CD4-positive, alpha-beta T cell treated with Interleukin-17A for 4 hours (primary cell): Measurements from ENCODE around the gene TBC1D5.
A peak's percentile ranks its signal among the peaks of the same experiment; 100 is the strongest.
"Not testable (repeated sequence)": the region's sequence is repeated elsewhere in the genome, so short reads cannot be mapped to it uniquely, and the experiment has no call there.

ENCODE experiments used
- DNase-seq: peaks from one replicate; pipeline ENCODE4 v3.0.0-alpha.2; 2020; ENCODE audit warnings: mixed read lengths

TBC1D5 gene

DNA sequence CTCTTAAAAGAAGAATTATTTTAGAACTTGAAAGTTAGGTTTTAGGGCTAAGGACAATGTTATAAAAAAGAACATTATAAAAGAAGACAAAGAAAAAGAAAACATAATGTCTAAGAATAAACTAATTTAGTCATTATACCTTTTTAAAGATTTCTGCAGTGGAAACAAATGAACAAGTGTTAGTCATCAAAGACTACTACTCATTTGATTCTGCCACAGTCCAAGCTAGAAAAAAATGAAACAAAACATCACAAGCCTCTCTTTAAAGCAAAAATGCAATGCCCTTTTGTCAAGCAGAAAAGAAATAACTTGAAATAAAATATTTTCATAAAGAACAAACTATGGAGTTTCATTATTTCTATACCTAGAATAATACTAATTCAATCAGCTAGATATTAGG is 102.0 kb downstream of the TBC1D5 start:
- DNase-seq = no peak

- DNase-seq = no peak
These were observed 102.7 kb downstream of the TBC1D5 start for GRCh38 chr3:17639765-17640164.

DNA sequence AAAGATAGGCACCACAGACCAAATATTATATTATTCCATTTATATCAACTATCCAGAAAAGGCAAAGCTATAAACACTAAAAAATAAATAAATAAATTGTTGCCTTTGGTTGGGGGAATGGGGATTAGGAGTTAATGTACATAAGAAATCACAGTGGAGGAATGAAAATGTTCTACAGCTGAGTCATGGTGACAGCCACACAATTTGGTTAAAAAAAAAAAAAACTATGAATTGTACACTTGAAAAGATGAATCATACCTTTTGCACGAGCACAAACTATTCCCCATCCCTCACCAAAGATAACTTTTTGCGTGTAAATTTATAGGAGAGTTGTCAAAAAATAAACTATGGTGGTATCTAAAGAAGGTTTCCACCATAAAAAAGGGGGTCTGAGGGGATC is 103.2 kb downstream of the TBC1D5 start:
- no peak for DNase-seq

- DNase-seq = no peak
These were observed 104.1 kb downstream of the TBC1D5 start for GRCh38 chr3:17638356-17638755.

- DNase-seq = not testable (repeated sequence)
These were observed 106.8 kb downstream of the TBC1D5 start for GRCh38 chr3:17635675-17636074.

DNA sequence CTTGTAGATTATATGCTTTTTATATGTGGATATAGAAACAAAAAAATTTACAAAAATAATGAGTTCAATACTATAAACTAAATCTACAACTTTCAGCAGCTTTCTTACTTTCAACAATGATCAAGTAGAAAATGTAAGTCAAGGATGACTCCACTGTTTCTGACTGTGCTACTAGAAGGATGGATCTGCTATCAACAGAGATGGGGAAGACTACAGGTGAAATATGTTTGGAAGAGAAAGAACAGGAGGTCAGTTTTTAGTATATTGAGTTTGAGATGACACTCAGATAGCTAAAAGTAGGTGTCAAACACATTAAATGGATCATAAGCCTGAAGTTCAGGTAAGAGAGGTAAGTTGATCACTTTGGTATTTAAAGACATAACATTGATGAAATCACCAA is 107.5 kb downstream of the TBC1D5 start:
- no peak for DNase-seq

DNA sequence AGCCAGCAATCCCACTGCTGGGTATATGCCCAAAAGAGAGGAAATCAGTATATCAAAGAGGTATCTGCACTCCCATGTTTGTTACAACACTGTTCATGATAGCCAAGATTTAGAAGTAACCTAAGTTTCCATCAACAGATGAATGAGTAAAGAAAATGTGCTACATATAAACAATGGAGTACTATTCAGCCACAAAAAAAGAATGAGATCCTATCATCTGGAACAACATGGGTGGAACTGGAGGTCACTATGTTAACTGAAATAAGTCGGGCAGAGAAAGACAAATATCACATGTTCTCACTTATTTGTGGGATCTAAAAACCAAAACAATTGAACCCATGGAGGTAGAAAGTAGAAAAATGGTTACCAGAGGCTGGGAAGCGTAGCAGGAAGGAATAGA is 108.2 kb downstream of the TBC1D5 start:
- DNase-seq = no peak

DNA sequence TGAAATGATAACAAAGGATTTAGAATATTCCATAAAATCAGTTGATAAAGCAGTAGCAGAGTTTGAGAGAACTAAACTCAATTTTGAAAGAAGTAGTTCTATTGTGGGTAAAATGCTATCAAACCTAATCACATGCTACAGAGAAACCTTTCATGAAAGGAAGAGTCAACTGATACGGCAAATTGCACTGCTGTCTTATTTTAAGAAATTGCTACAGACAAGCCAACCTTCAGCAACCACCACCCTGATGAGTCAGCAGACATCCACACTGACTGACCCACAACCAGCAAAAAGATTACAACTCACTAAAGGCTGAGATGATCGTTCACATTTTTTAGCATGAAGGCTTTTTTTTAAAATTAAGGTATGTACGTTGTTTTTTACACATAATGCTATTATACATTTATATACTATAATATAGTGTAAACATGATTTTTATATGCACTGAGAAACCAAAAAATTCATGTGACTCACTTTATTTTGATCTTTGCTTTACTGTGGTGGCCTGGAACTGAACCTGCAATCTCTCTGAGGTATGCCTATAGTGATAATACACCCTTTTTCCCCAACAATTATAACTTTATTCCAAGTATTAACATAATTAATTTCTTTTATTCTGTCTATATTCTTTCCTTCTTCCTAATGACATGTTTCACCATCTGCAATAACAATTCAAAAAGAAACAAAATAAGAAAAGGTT is 109.9 kb downstream of the TBC1D5 start:
- peak; percentile 4 for DNase-seq

GRCh38 chr3:17631609-17632008 is 110.8 kb downstream of the TBC1D5 start:
- no peak for DNase-seq

DNA sequence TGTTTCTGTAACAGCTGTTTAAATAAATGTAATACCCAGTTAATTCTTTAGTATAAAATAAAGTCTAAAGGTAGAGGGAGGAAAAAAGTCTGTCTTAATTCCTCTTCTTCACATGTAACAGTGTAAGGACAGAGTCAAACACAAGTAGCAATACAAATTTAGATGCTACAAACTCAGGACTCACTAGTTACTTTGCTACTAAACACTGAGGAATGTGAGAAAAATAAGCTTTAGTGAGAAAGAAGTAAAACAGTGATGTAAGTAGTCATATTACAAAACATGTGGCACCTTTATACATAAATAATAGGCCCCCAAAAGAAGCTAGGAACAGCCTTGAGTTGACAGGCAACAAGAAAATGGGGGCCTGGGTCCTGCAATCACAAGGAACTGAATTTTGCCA is 113.0 kb downstream of the TBC1D5 start:
- no peak for DNase-seq

- no peak for DNase-seq
These were observed 116.0 kb downstream of the TBC1D5 start for GRCh38 chr3:17626395-17626794.

- DNase-seq = no peak
These were observed 117.3 kb downstream of the TBC1D5 start for GRCh38 chr3:17625133-17625532.

GRCh38 chr3:17623464-17623863 is 119.0 kb downstream of the TBC1D5 start:
- DNase-seq = no peak

- DNase-seq = no peak
These were observed 122.5 kb downstream of the TBC1D5 start for GRCh38 chr3:17619968-17620367.

- DNase-seq = not testable (repeated sequence)
These were observed 129.4 kb downstream of the TBC1D5 start for GRCh38 chr3:17613017-17613416.

DNA sequence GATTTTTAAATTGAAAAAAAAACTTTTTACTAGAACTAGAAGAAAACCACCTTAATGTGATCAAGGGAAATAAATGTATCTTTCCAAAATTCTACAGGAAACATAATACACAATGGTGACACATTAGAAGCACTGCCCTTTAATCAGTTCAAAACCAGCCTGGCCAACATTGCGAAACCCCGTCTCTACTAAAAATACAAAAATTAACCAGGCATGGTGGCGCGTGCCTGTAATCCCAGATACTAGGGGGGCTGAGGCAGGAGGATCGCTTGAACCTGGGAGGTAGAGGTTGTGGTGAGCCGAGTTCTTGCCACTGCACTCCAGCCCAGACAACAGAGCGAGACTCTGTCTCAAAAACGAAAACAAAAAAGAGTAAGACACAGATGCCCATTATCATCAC is 134.5 kb downstream of the TBC1D5 start:
- no peak for DNase-seq

DNA sequence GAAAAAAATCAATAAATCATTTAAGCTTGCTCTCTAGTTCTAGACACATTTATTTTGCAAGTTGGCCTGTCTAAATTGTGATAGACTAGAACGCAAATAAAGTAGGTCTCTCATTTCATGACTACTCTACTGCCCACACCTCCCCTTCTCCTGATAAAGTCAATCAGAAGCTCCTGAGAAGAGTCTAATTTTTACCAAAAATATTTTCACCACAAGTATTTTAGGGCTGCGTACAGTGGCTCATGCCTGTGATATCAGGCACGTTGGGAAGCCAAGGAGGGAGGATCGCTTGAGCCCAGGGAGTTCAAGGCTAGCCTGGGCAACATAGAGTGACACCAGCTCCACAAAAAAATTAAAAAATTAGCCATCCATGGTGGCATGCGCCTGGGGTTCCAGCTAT is 136.5 kb downstream of the TBC1D5 start:
- DNase-seq = no peak

DNA sequence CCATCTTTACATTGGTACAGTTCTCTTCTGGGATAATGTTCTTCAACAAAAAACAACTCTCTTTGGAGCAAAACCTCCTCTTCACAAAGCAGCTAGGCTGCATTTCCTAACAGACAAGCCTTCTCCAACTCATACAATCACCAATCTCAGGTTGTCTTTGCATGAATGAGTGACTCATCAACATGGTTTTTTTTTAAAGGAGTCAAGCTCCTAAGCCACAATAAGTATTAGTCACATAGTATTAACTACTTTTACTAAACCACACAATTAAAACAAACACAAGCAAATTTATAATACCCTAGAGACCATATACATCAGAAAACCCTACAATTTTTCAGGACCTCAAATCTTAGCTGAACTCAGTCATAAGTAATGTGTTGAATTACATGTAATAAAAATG is 137.4 kb downstream of the TBC1D5 start:
- no peak for DNase-seq

DNA sequence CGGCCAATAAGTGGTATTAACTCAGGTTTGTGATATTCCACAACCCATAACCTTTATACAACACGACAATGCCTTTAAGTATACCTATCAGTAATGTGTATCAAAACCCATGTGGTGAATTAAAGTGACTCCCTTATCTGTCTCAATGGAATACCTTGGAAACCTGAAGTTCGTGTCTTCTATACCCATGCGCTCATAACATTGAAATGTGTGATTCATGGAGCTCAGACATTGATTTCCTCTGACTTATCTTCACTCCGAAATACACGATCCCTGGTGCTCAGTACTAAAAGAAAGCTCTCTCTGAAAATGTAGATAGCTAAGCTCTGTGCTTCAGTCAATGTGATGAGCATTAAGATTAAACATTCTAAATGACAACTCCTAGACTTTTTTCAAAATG is 140.3 kb downstream of the TBC1D5 start:
- no peak for DNase-seq

GRCh38 chr3:17592956-17593355 is 149.5 kb downstream of the TBC1D5 start:
- no peak for DNase-seq

- no peak for DNase-seq
These were observed 152.0 kb downstream of the TBC1D5 start for GRCh38 chr3:17590465-17590864.

- DNase-seq = no peak
These were observed 152.5 kb downstream of the TBC1D5 start for GRCh38 chr3:17589888-17590287.

DNA sequence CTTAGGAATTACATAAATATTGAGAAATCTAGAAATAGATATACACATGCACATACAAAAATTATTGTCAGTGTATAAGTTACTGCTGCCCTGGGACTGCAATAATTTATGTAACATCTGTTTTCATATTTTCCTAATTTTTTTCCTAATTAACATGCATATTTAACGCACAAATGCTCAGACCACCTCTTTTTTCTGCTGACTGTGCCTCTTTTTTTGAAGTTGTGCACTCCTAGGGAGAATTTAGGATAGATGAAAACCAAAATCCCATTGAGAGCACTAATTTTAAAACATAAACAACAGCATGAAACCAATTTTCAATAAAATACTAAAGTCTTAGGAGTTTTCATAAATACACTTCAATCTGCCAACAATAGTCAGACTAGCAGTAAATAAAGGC is 154.0 kb downstream of the TBC1D5 start:
- DNase-seq = no peak

GRCh38 chr3:17585394-17586325 is 156.8 kb downstream of the TBC1D5 start:
- DNase-seq = no peak
